ENCODE measurements around the gene PRDX3. TPM values are rescaled to one million over a fixed set of nuclear protein-coding genes. Genes with fewer than 3 reads are reported as not detected.

The PRDX3 gene
- total RNA-seq, 2 donors from 2014 or later, result 153 to 173 TPM

DNA sequence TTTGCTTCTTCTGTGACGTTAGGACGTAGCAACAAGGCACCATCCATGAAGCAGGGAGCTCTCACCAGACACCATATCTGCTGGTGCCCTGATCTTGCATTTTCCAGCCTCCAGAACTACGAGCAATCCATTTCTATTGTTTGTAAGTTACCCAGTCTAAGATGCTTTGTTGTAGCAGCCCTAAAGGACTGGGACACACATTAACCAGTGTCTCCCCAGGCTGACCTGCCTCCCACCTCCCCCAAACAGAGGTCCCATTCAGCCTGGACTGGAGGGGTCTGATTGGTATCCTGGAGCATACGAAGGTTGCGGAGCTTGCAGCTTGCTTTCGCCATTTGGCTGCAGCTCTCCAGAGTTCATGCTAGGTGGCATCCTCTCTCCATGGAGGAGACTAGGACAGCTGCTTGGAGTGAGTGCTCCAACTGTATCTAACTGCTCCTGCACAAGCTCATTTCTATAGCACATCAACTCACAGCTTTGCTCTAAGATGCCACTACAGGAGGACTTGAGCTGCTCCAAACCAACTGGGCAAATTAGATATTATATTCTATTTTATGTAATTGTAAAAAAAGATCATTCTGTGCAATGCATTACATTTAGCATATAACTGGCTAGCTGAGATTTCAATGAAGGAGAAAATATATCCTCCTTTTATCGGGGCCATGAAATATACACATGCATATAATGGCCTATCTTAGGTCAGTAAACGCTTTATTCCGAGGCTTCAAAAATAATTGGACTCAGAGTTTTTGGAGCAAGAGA is 20.8 kb upstream of the PRDX3 start:
- Histone ChIP-seq H3K27me3 (ENCODE audit: control insufficient read depth, insufficient read depth, low read length, poor library complexity, severe bottlenecking) (no peaks in the 10 kb centered on the region), H3K27ac (ENCODE audit: low read depth, low read length) (no peak overlapping the region), H3K9me3 (ENCODE audit: control insufficient read depth, low read length) (no peaks in the 10 kb centered on the region), H3K4me3 (ENCODE audit: low read length) (no peak overlapping the region), H3K9ac (ENCODE audit: extremely low read depth, low read length, poor library complexity, severe bottlenecking) (no peak overlapping the region), H3K4me1 (ENCODE audit: control insufficient read depth, insufficient read depth, low read length) (peaks cover 4% of the 10 kb centered on the region), H3K36me3 (ENCODE audit: control insufficient read depth, insufficient read depth, low read length) (no peaks in the 10 kb centered on the region)
- no peak overlapping the region for H3K27ac Mint-ChIP-seq
- DNase-seq, result peak; percentile 85
- peaks cover 29% of the 10 kb centered on the region for H3K4me1 Mint-ChIP-seq
- H3K9me3 Mint-ChIP-seq, result no peaks in the 10 kb centered on the region
- WGBS, 2 experiments (ENCODE audit: insufficient coverage in 1 of 2, insufficient read length in 1 of 2), result 54 to 58% methylated on average over 9 of the region's 9 CpGs
- H3K27me3 Mint-ChIP-seq (ENCODE audit: insufficient read depth), result peaks cover 7% of the 10 kb centered on the region
- TF ChIP-seq, protein P1, sequence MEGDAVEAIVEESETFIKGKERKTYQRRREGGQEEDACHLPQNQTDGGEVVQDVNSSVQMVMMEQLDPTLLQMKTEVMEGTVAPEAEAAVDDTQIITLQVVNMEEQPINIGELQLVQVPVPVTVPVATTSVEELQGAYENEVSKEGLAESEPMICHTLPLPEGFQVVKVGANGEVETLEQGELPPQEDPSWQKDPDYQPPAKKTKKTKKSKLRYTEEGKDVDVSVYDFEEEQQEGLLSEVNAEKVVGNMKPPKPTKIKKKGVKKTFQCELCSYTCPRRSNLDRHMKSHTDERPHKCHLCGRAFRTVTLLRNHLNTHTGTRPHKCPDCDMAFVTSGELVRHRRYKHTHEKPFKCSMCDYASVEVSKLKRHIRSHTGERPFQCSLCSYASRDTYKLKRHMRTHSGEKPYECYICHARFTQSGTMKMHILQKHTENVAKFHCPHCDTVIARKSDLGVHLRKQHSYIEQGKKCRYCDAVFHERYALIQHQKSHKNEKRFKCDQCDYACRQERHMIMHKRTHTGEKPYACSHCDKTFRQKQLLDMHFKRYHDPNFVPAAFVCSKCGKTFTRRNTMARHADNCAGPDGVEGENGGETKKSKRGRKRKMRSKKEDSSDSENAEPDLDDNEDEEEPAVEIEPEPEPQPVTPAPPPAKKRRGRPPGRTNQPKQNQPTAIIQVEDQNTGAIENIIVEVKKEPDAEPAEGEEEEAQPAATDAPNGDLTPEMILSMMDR (conservative IDR thresholded peaks at IDR 0.05), result peak; percentile 85
- H3K36me3 Mint-ChIP-seq (ENCODE audit: low read depth), result no peaks in the 10 kb centered on the region
- H3K4me3 Mint-ChIP-seq, result no peak overlapping the region

DNA sequence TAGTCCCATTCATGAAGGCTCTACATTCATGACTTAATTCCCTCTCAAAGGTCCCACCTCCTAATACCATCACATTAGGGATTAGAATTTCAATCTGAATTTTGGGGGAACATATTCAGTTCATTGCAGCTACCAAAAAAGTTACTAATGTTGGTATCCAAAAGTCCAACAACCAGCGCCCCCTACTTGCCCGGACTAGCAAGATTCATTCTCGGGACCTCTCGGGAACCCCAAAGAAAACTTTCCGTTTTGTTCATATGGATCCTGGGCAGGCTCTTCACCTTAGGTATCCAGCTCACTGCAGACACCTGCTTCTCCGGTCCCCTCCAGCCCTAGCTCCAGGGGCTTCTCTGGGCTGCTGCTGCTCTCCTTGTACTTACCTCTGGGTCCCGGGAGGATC is 19.8 kb upstream of the PRDX3 start:
- Histone ChIP-seq H3K4me1 (ENCODE audit: control insufficient read depth, insufficient read depth, low read length) (peaks cover 4% of the 10 kb centered on the region), H3K27ac (ENCODE audit: low read depth, low read length) (no peak overlapping the region), H3K4me3 (ENCODE audit: low read length) (no peak overlapping the region), H3K9me3 (ENCODE audit: control insufficient read depth, low read length) (no peaks in the 10 kb centered on the region), H3K36me3 (ENCODE audit: control insufficient read depth, insufficient read depth, low read length) (no peaks in the 10 kb centered on the region), H3K27me3 (ENCODE audit: control insufficient read depth, insufficient read depth, low read length, poor library complexity, severe bottlenecking) (no peaks in the 10 kb centered on the region), H3K9ac (ENCODE audit: extremely low read depth, low read length, poor library complexity, severe bottlenecking) (no peak overlapping the region)
- peaks cover 26% of the 10 kb centered on the region for H3K4me1 Mint-ChIP-seq
- H3K4me3 Mint-ChIP-seq, result no peak overlapping the region
- TF ChIP-seq, protein P1 (conservative IDR thresholded peaks at IDR 0.05), result peak; percentile 69
- no peaks in the 10 kb centered on the region for H3K36me3 Mint-ChIP-seq (ENCODE audit: low read depth)
- peak; percentile 73 for DNase-seq
- H3K9me3 Mint-ChIP-seq, result no peaks in the 10 kb centered on the region
- peaks cover 7% of the 10 kb centered on the region for H3K27me3 Mint-ChIP-seq (ENCODE audit: insufficient read depth)
- no peak overlapping the region for H3K27ac Mint-ChIP-seq
- whole genome bisulfite sequencing, 2 experiments (ENCODE audit: insufficient coverage in 1 of 2, insufficient read length in 1 of 2), result 62 to 67% methylated on average over 6 to 7 of the region's 7 CpGs

DNA sequence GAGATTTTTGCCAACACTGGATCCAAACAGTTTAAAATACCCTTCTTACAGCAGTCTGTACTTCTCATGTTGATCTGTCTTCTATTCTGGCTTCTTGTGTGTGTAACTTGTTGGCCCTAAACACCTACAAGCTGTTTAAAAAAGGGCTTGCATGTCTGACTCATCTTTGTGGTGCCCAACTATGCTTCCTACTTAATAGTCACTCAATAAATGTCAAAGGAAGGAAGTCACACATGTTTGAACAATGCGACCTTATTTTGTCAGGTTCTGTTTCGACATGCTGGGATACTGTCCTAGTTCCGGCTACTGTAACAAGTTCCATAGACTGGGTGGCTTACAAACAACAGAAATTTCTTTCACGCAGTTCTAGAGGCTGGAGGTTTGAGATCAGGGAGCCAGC is 19.3 kb upstream of the PRDX3 start:
- no peaks in the 10 kb centered on the region for H3K27me3 ChIP-seq (ENCODE audit: control insufficient read depth, insufficient read depth, low read length, poor library complexity, severe bottlenecking)
- H3K27ac Mint-ChIP-seq, result no peak overlapping the region
- no peak overlapping the region for H3K4me3 Mint-ChIP-seq
- H3K4me1 Mint-ChIP-seq, result peaks cover 21% of the 10 kb centered on the region
- 73 to 89% methylated on average over 4 of the region's 4 CpGs for WGBS, 2 experiments (ENCODE audit: insufficient coverage in 1 of 2, insufficient read length in 1 of 2)
- no peaks in the 10 kb centered on the region for H3K36me3 ChIP-seq (ENCODE audit: control insufficient read depth, insufficient read depth, low read length)
- peaks cover 3% of the 10 kb centered on the region for H3K4me1 ChIP-seq (ENCODE audit: control insufficient read depth, insufficient read depth, low read length)
- DNase-seq, result no peak
- H3K4me3 ChIP-seq (ENCODE audit: low read length), result no peak overlapping the region
- no peaks in the 10 kb centered on the region for H3K9me3 ChIP-seq (ENCODE audit: control insufficient read depth, low read length)
- TF ChIP-seq, protein P1 (conservative IDR thresholded peaks at IDR 0.05), result no peak
- H3K36me3 Mint-ChIP-seq (ENCODE audit: low read depth), result no peaks in the 10 kb centered on the region
- no peak overlapping the region for H3K27ac ChIP-seq (ENCODE audit: low read depth, low read length)
- no peak overlapping the region for H3K9ac ChIP-seq (ENCODE audit: extremely low read depth, low read length, poor library complexity, severe bottlenecking)
- no peaks in the 10 kb centered on the region for H3K9me3 Mint-ChIP-seq
- peaks cover 12% of the 10 kb centered on the region for H3K27me3 Mint-ChIP-seq (ENCODE audit: insufficient read depth)
